Subcutaneous adipose tissue (tissue), 4 donors: ENCODE measurements around the gene SS18. TPM values are rescaled to one million over a fixed set of nuclear protein-coding genes. Genes with fewer than 3 reads are reported as not detected.

Experiments used
- CTCF ChIP-seq: fragments of 450-650 bp; IDR thresholded peaks from one replicate; pipeline ENCODE4 v1.5.1; 2016; ENCODE audit warnings: low read depth, mild to moderate bottlenecking, control low read depth, antibody characterized with exemption, moderate library complexity
- total RNA-seq, 4 donors: library from RNA; depleted of rRNA; stranded (reverse); fragments of >200 nt; gene quantifications; one replicate each; pipeline ENCODE4 v1.1.0, GENCODE V29; 2016

SS18 gene
- total RNA-seq, 4 donors from 2014 or later = 93.4 to 100 (median 97.8) TPM

GRCh38 chr18:26017929-26018328, 72.5 kb downstream of the SS18 start:
- TF ChIP-seq CTCF = no peak

- no peak for TF ChIP-seq CTCF
These were observed 76.0 kb downstream of the SS18 start for GRCh38 chr18:26014462-26014861.

GRCh38 chr18:26008619-26009018, 81.8 kb downstream of the SS18 start:
- no peak for TF ChIP-seq CTCF

GRCh38 chr18:26008096-26008495, 82.3 kb downstream of the SS18 start:
- no peak for TF ChIP-seq CTCF

GRCh38 chr18:26005950-26006349, 84.5 kb downstream of the SS18 start:
- no peak for TF ChIP-seq CTCF

GRCh38 chr18:26004832-26005231, 85.6 kb downstream of the SS18 start:
- no peak for TF ChIP-seq CTCF

- TF ChIP-seq CTCF = no peak
These were observed 86.6 kb downstream of the SS18 start for GRCh38 chr18:26003817-26004216.
